ENCODE results near the gene OBP2B. TPM values are rescaled to one million over a fixed set of nuclear protein-coding genes. Genes with fewer than 3 reads are reported as not detected.

OBP2B gene
- total and polyA plus RNA-seq, 9 of the 15 experiments (the other 6 are each of a cell fraction or from before 2014, with no cell fraction given), result not detected

DNA sequence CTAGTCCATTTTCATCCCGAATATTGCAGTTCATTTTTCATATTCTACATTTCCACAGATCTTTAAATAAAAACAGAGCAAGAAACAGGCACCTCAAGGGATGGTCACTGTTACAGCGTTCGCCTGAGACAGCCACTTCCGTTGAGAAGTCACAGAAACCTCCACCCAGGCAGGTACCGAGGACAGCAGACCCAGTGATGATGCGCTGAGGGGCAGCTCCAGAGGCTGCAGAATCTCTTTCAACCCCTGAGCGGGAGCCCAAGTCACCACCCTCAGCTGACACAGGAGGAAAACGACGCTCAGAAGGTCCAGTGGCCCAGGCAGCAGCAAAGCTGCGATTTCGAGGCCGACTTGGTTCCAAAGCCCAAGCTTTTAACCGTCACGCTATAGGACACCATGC is 33.2 kb upstream of the OBP2B start (continued):
- no peak for TF ChIP-seq CEBPG (CRISPR knock-in tag; IDR thresholded peaks at IDR 0.05)
- TF ChIP-seq CEBPG (tag; conservative IDR thresholded peaks at IDR 0.05 in 1 of 2, IDR thresholded peaks at IDR 0.05 in 1 of 2), result no peak
- TF ChIP-seq MED1 (CRISPR knock-in tag; IDR thresholded peaks at IDR 0.05; ENCODE audit: borderline replicate concordance), result no peak
- TF ChIP-seq, protein P1, sequence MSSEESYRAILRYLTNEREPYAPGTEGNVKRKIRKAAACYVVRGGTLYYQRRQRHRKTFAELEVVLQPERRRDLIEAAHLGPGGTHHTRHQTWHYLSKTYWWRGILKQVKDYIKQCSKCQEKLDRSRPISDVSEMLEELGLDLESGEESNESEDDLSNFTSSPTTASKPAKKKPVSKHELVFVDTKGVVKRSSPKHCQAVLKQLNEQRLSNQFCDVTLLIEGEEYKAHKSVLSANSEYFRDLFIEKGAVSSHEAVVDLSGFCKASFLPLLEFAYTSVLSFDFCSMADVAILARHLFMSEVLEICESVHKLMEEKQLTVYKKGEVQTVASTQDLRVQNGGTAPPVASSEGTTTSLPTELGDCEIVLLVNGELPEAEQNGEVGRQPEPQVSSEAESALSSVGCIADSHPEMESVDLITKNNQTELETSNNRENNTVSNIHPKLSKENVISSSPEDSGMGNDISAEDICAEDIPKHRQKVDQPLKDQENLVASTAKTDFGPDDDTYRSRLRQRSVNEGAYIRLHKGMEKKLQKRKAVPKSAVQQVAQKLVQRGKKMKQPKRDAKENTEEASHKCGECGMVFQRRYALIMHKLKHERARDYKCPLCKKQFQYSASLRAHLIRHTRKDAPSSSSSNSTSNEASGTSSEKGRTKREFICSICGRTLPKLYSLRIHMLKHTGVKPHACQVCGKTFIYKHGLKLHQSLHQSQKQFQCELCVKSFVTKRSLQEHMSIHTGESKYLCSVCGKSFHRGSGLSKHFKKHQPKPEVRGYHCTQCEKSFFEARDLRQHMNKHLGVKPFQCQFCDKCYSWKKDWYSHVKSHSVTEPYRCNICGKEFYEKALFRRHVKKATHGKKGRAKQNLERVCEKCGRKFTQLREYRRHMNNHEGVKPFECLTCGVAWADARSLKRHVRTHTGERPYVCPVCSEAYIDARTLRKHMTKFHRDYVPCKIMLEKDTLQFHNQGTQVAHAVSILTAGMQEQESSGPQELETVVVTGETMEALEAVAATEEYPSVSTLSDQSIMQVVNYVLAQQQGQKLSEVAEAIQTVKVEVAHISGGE (CRISPR knock-in tag; IDR thresholded peaks at IDR 0.05), result no peak
- TF ChIP-seq ZNF316 (IDR thresholded peaks at IDR 0.05), result no peak
- no peak for TF ChIP-seq HNRNPL (IDR thresholded peaks at IDR 0.05; ENCODE audit: low read depth, low read length)

DNA sequence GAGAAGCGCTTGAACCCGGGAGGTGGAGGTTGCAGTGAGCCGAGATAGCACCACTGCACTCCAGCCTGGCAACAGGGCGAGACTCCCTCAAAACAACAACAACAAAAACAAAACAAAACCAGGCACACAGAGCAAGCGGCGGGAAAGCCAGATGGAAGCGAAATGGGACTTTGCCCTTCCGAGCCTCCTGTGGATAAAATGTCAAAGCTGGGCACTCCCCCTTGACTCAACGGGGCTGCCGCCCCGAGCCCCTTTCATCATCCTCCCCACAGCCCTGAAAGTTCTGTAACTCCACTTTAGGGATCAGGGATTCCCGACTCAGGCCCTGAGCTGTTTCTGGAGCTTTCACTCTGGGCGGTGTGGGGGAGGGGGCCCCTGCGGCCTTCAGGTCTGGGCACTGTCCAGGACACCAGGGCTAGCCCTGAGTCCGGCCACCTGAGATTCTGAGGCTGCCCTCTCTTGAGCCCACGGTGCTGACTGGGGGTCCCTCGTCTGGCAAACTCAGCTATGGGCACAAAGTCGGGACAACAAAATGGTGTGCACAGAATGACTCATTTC is 30.6 kb upstream of the OBP2B start:
- no peak for FAIRE-seq
- Histone ChIP-seq H3K9me1 (ENCODE audit: control insufficient read depth, insufficient read depth, low read length) (no peaks in the 10 kb centered on the region), H4K20me1 (replicated peaks; ENCODE audit: control insufficient read depth, insufficient read depth, low read length) (no peaks in the 10 kb centered on the region), H3K4me2 (ENCODE audit: insufficient read depth, low read length) (peak overlapping the region; percentile 97), H2AFZ (ENCODE audit: low read depth, low read length) (peak overlapping the region; percentile 95), H3K9me3 (replicated peaks; ENCODE audit: control insufficient read depth, insufficient read depth, low read depth, low read length) (no peaks in the 10 kb centered on the region), H3K36me3 (ENCODE audit: control insufficient read depth, insufficient read depth, low read length) (no peaks in the 10 kb centered on the region), H3K27me3 (ENCODE audit: control insufficient read depth in 2 of 2, insufficient read depth in 2 of 2, low read length in 2 of 2) (no peaks in the 10 kb centered on the region), H3K27ac (ENCODE audit: extremely low read depth, low read depth, low read length) (peak overlapping the region; percentile 64; the same call in 2 of the 3 replicates), H3K9ac (ENCODE audit: insufficient read depth in 1 of 2, low read depth in 2 of 2, low read length in 2 of 2) (peak overlapping the region; percentile 59 to 65; a peak in 2 of 4 replicates), H3K4me3 (peak overlapping the region; percentile 40), H3K79me2 (ENCODE audit: control insufficient read depth, insufficient read depth, low read length) (no peaks in the 10 kb centered on the region), H3K4me1 (replicated peaks in 1 of 2; ENCODE audit: control insufficient read depth in 2 of 2, insufficient read depth in 2 of 2, low read length in 2 of 2) (peaks cover 6 to 34% of the 10 kb centered on the region in 2 experiments)
- in situ Hi-C loops (cut with MboI) (no loop called here), intact Hi-C loops (cut with micrococcal nuclease) (loop anchor here (5.0 kb wide), 1 partner anchor 52 kb away; no protein-coding TSS in a partner anchor)
- CTCF ChIA-PET (ENCODE audit: low intra/inter-chr PET ratio), result interaction anchor here (1.1 kb wide), 1 partner anchor 89 kb away, joined by 3 read pairs; no protein-coding TSS in a partner anchor
- 62% methylated on average over 16 of the region's 18 CpGs for WGBS (ENCODE audit: insufficient coverage, low coverage, missing lambda C conversion rate)
- no TSS peak for BruUV-seq (replicated peaks)
- DNase-seq (ENCODE audit: extremely low read depth in 1 of 4, low spot score in 3 of 4), result no peak
- ATAC-seq, result no peak
- POLR2A ChIA-PET, result interaction anchor here (0.7 to 2.4 kb wide), 8 partner anchors 9 to 112 kb away, joined by 3 to 12 read pairs (median 6); partner anchors contain the start of genes MED22 and RPL7A
- TF ChIP-seq, protein P2, sequence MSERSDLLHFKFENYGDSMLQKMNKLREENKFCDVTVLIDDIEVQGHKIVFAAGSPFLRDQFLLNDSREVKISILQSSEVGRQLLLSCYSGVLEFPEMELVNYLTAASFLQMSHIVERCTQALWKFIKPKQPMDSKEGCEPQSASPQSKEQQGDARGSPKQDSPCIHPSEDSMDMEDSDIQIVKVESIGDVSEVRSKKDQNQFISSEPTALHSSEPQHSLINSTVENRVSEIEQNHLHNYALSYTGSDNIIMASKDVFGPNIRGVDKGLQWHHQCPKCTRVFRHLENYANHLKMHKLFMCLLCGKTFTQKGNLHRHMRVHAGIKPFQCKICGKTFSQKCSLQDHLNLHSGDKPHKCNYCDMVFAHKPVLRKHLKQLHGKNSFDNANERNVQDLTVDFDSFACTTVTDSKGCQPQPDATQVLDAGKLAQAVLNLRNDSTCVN (CRISPR knock-in tag; IDR thresholded peaks at IDR 0.05), result no peak
- TF ChIP-seq, protein P3, sequence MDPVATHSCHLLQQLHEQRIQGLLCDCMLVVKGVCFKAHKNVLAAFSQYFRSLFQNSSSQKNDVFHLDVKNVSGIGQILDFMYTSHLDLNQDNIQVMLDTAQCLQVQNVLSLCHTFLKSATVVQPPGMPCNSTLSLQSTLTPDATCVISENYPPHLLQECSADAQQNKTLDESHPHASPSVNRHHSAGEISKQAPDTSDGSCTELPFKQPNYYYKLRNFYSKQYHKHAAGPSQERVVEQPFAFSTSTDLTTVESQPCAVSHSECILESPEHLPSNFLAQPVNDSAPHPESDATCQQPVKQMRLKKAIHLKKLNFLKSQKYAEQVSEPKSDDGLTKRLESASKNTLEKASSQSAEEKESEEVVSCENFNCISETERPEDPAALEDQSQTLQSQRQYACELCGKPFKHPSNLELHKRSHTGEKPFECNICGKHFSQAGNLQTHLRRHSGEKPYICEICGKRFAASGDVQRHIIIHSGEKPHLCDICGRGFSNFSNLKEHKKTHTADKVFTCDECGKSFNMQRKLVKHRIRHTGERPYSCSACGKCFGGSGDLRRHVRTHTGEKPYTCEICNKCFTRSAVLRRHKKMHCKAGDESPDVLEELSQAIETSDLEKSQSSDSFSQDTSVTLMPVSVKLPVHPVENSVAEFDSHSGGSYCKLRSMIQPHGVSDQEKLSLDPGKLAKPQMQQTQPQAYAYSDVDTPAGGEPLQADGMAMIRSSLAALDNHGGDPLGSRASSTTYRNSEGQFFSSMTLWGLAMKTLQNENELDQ (CRISPR knock-in tag; IDR thresholded peaks at IDR 0.05; ENCODE audit: borderline replicate concordance), result no peak
- 0 out of 2 replicates have a peak, but pooled peaks have one; percentile 0 for TF ChIP-seq EP400 (IDR thresholded peaks at IDR 0.05)
- TF ChIP-seq ZNF644 (tag; IDR thresholded peaks at IDR 0.05; ENCODE audit: low read depth), result no peak
- no peak for TF ChIP-seq LEF1 (IDR thresholded peaks at IDR 0.05)
- no peak; the same call in 1 of the 2 replicates for TF ChIP-seq THRAP3 (IDR thresholded peaks at IDR 0.05; ENCODE audit: borderline replicate concordance)
- no peak for TF ChIP-seq ZNF79 (CRISPR knock-in tag; IDR thresholded peaks at IDR 0.05; ENCODE audit: low read depth)

All from K562 (cell line).